ENCODE measurements around the gene ANAPC13.

Gene ANAPC13

DNA sequence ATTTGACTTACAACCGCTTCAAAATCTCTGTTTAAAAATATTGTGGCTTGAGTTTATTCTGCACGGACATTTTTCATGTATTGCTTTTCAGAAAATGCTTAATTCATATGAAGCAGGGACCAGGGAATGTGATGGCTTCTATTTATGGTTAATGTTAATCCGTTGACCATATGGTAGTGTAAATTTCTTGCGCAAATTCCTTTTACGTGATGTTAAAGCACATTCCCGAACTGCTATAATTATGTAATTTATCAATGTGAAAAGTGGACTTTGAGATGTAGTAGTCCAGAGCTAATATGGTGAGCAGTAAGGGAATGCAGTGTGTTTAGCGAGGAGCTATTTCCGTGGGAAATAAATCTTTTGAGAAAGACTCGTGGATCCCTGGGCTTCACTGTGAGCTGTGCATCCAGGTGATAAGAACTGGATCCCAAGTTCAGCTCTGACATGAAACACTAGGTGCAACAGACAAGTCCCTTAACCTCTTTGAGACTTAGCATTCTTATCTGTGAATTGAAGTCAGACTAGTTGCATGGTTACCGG is 27.3 kb downstream of the ANAPC13 start:
- H3K27ac ChIP-seq (ENCODE audit: low read length, poor library complexity, severe bottlenecking): no peak overlapping the region
- H3K79me1 ChIP-seq (replicated peaks; ENCODE audit: low read length, poor library complexity, severe bottlenecking): no peaks in the 10 kb centered on the region
- WGBS: 96% methylated on average over 10 of the region's 10 CpGs
- H3K14ac ChIP-seq (ENCODE audit: low read length in 2 of 2): no peak overlapping the region
- no peak overlapping the region for H2BK120ac ChIP-seq (ENCODE audit: low read depth, low read length)
- no peak overlapping the region for H3K4me3 ChIP-seq (ENCODE audit: insufficient read depth in 1 of 2, low read depth in 1 of 2, low read length in 2 of 2)
- H3K9ac ChIP-seq (ENCODE audit: low read length): no peak overlapping the region
- no peak for DNase-seq
- no peaks in the 10 kb centered on the region for H3K36me3 ChIP-seq (ENCODE audit: control insufficient read depth in 1 of 2, insufficient read depth in 2 of 2, low read depth in 1 of 2, low read length in 2 of 2)
- no peak overlapping the region for H2BK15ac ChIP-seq (ENCODE audit: low read depth, poor library complexity, severe bottlenecking)
- no peak overlapping the region for H3K18ac ChIP-seq (ENCODE audit: low read depth in 1 of 2, low read length in 2 of 2)
- H3K9me3 ChIP-seq (ENCODE audit: control insufficient read depth, low read length): no peaks in the 10 kb centered on the region
- no peak overlapping the region for H2BK5ac ChIP-seq (ENCODE audit: low read depth, low read length, poor library complexity, severe bottlenecking)
- H4K8ac ChIP-seq (ENCODE audit: low read length): no peak overlapping the region
- no peak overlapping the region for H2BK12ac ChIP-seq (ENCODE audit: low read length in 2 of 2)
- H3K23ac ChIP-seq (ENCODE audit: low read length in 2 of 2): no peak overlapping the region
- no peak overlapping the region for H3K4me2 ChIP-seq (ENCODE audit: low read length, poor library complexity, severe bottlenecking)
- no peak overlapping the region for H3K4ac ChIP-seq (ENCODE audit: low read depth in 1 of 2, low read length in 2 of 2)
- H3K4me1 ChIP-seq (ENCODE audit: control insufficient read depth, insufficient read depth, low read depth, low read length): peaks cover 4% of the 10 kb centered on the region
- no peak overlapping the region for H2AK5ac ChIP-seq (ENCODE audit: low read length, severe bottlenecking)
- peaks cover 0 to 3% of the 10 kb centered on the region in 2 experiments for H3K27me3 ChIP-seq (ENCODE audit: control insufficient read depth in 1 of 2, insufficient read depth in 1 of 2, low read length in 2 of 2)
- no peak overlapping the region for H4K91ac ChIP-seq (ENCODE audit: low read length)
- no peak overlapping the region for H2AFZ ChIP-seq (ENCODE audit: low read depth, low read length)

DNA sequence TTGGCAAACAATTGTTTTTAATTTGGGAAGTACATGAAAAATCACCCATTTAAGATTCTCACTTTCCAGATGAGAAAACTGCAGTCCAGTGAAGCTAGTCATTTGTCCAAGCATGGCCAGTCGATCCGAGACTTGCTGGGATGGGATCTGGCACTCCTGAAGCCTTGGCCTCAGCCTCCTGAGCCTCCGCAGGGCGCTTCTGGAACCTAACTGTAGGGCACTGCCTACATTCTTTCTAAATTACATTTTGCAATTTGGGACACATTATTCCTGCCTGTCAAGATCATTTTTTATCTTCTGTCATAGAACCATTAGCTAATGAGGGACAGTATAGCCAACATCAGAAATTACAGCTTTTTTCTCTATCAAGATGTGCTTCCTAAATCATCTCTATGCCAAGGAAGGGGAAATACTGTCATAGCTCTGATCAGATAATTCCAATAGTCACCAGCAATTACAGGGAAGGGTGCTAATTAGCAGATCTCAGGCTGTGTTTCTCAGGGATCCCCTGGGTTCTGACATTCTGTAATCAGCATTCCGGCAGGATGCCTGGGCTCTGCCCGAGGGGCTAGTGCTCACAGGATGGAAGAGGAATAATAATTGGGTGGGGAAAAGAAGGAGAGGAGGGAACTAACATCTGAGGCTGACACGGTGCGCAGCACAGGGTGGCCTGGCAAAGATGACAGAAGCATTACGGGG is 28.3 kb downstream of the ANAPC13 start:
- Histone ChIP-seq H3K36me3 (ENCODE audit: control insufficient read depth in 1 of 2, insufficient read depth in 2 of 2, low read depth in 1 of 2, low read length in 2 of 2) (no peaks in the 10 kb centered on the region), H3K14ac (ENCODE audit: low read length in 2 of 2) (no peak overlapping the region), H4K8ac (ENCODE audit: low read length) (no peak overlapping the region), H2BK5ac (ENCODE audit: low read depth, low read length, poor library complexity, severe bottlenecking) (no peak overlapping the region), H3K18ac (ENCODE audit: low read depth in 1 of 2, low read length in 2 of 2) (no peak overlapping the region), H2AK5ac (ENCODE audit: low read length, severe bottlenecking) (no peak overlapping the region), H2BK12ac (ENCODE audit: low read length in 2 of 2) (no peak overlapping the region), H3K79me1 (replicated peaks; ENCODE audit: low read length, poor library complexity, severe bottlenecking) (no peaks in the 10 kb centered on the region), H3K9me3 (ENCODE audit: control insufficient read depth, low read length) (no peaks in the 10 kb centered on the region), H3K4ac (ENCODE audit: low read depth in 1 of 2, low read length in 2 of 2) (no peak overlapping the region), H3K4me3 (ENCODE audit: insufficient read depth in 1 of 2, low read depth in 1 of 2, low read length in 2 of 2) (no peak overlapping the region), H2AFZ (ENCODE audit: low read depth, low read length) (no peak overlapping the region), H3K23ac (ENCODE audit: low read length in 2 of 2) (no peak overlapping the region), H3K4me1 (ENCODE audit: control insufficient read depth, insufficient read depth, low read depth, low read length) (no peaks in the 10 kb centered on the region), H2BK15ac (ENCODE audit: low read depth, poor library complexity, severe bottlenecking) (no peak overlapping the region), H3K27me3 (ENCODE audit: control insufficient read depth in 1 of 2, insufficient read depth in 1 of 2, low read length in 2 of 2) (peaks cover 0 to 3% of the 10 kb centered on the region in 2 experiments), H4K91ac (ENCODE audit: low read length) (no peak overlapping the region), H3K9ac (ENCODE audit: low read length) (peak overlapping the region; percentile 12), H2BK120ac (ENCODE audit: low read depth, low read length) (no peak overlapping the region), H3K4me2 (ENCODE audit: low read length, poor library complexity, severe bottlenecking) (no peak overlapping the region), H3K27ac (ENCODE audit: low read length, poor library complexity, severe bottlenecking) (no peak overlapping the region)
- DNase-seq: no peak
- WGBS: 90% methylated on average over 9 of the region's 9 CpGs

DNA sequence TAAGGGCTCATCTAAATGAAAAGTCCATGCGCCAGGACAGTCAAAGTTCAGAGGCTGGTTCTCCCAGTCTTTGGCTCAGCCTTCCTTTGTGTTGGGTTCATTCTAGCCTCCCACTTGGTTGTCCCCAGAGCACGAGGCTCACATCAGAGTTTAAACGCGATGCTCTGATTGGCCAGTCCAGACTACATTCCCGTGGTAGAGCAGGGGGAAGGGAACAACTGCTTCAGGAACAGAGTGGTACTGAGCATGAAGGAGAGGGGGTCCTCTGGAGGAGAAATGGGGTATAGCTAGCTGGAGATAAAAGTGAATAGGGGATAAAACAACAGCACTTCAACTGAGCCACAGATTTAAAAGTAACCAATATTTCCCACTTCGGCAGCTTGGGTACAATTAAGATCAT is 32.2 kb downstream of the ANAPC13 start:
- H3K4me2 ChIP-seq (ENCODE audit: low read length, poor library complexity, severe bottlenecking): no peak overlapping the region
- WGBS: 47% methylated on average over 6 of the region's 6 CpGs
- no peak overlapping the region for H4K8ac ChIP-seq (ENCODE audit: low read length)
- no peak overlapping the region for H2BK12ac ChIP-seq (ENCODE audit: low read length in 2 of 2)
- H3K79me1 ChIP-seq (replicated peaks; ENCODE audit: low read length, poor library complexity, severe bottlenecking): no peaks in the 10 kb centered on the region
- no peak overlapping the region for H3K9ac ChIP-seq (ENCODE audit: low read length)
- no peak overlapping the region for H2BK120ac ChIP-seq (ENCODE audit: low read depth, low read length)
- H2AFZ ChIP-seq (ENCODE audit: low read depth, low read length): no peak overlapping the region
- H2AK5ac ChIP-seq (ENCODE audit: low read length, severe bottlenecking): no peak overlapping the region
- no peak overlapping the region for H3K14ac ChIP-seq (ENCODE audit: low read length in 2 of 2)
- H3K27ac ChIP-seq (ENCODE audit: low read length, poor library complexity, severe bottlenecking): no peak overlapping the region
- no peak overlapping the region for H3K4me3 ChIP-seq (ENCODE audit: insufficient read depth in 1 of 2, low read depth in 1 of 2, low read length in 2 of 2)
- no peak overlapping the region for H3K23ac ChIP-seq (ENCODE audit: low read length in 2 of 2)
- H3K4me1 ChIP-seq (ENCODE audit: control insufficient read depth, insufficient read depth, low read depth, low read length): no peaks in the 10 kb centered on the region
- no peak overlapping the region for H3K18ac ChIP-seq (ENCODE audit: low read depth in 1 of 2, low read length in 2 of 2)
- no peaks in the 10 kb centered on the region for H3K36me3 ChIP-seq (ENCODE audit: control insufficient read depth in 1 of 2, insufficient read depth in 2 of 2, low read depth in 1 of 2, low read length in 2 of 2)
- no peaks in the 10 kb centered on the region for H3K9me3 ChIP-seq (ENCODE audit: control insufficient read depth, low read length)
- H3K27me3 ChIP-seq (ENCODE audit: control insufficient read depth in 1 of 2, insufficient read depth in 1 of 2, low read length in 2 of 2): peaks cover 0 to 3% of the 10 kb centered on the region in 2 experiments
- DNase-seq: no peak
- no peak overlapping the region for H2BK5ac ChIP-seq (ENCODE audit: low read depth, low read length, poor library complexity, severe bottlenecking)
- no peak overlapping the region for H4K91ac ChIP-seq (ENCODE audit: low read length)
- no peak overlapping the region for H3K4ac ChIP-seq (ENCODE audit: low read depth in 1 of 2, low read length in 2 of 2)
- no peak overlapping the region for H2BK15ac ChIP-seq (ENCODE audit: low read depth, poor library complexity, severe bottlenecking)

DNA sequence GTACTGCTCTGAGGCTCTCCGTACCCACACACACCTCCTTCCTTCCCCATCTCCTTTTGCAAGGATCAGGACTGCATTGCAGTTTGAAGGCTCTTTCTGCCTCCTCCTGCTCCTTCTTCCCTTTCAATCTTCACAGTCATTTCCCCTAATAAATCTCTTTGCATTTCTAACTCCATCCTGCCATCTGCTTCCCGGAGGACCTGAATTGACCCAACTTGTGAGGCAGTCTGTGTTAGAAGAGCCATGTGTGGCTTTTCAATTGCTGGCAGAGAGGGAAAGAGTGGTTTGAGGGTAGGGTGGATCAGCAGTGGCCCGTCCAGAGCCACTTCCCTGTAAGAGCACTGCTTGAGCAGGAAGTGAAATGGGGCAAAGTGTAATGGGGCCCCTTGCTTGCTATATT is 35.8 kb downstream of the ANAPC13 start:
- Histone ChIP-seq H3K4ac (ENCODE audit: low read depth in 1 of 2, low read length in 2 of 2) (no peak overlapping the region), H3K4me2 (ENCODE audit: low read length, poor library complexity, severe bottlenecking) (no peak overlapping the region), H2BK5ac (ENCODE audit: low read depth, low read length, poor library complexity, severe bottlenecking) (no peak overlapping the region), H2AK5ac (ENCODE audit: low read length, severe bottlenecking) (no peak overlapping the region), H2BK12ac (ENCODE audit: low read length in 2 of 2) (no peak overlapping the region), H3K27me3 (ENCODE audit: control insufficient read depth in 1 of 2, insufficient read depth in 1 of 2, low read length in 2 of 2) (peaks cover 0 to 3% of the 10 kb centered on the region in 2 experiments), H3K79me1 (replicated peaks; ENCODE audit: low read length, poor library complexity, severe bottlenecking) (no peaks in the 10 kb centered on the region), H3K9me3 (ENCODE audit: control insufficient read depth, low read length) (no peaks in the 10 kb centered on the region), H2BK120ac (ENCODE audit: low read depth, low read length) (no peak overlapping the region), H2BK15ac (ENCODE audit: low read depth, poor library complexity, severe bottlenecking) (no peak overlapping the region), H3K4me1 (ENCODE audit: control insufficient read depth, insufficient read depth, low read depth, low read length) (peaks cover 6% of the 10 kb centered on the region), H3K23ac (ENCODE audit: low read length in 2 of 2) (no peak overlapping the region), H3K27ac (ENCODE audit: low read length, poor library complexity, severe bottlenecking) (no peak overlapping the region), H3K36me3 (ENCODE audit: control insufficient read depth in 1 of 2, insufficient read depth in 2 of 2, low read depth in 1 of 2, low read length in 2 of 2) (no peaks in the 10 kb centered on the region), H4K91ac (ENCODE audit: low read length) (no peak overlapping the region), H3K18ac (ENCODE audit: low read depth in 1 of 2, low read length in 2 of 2) (peak overlapping the region in 1 of 2 experiments; percentile 72), H2AFZ (ENCODE audit: low read depth, low read length) (no peak overlapping the region), H4K8ac (ENCODE audit: low read length) (no peak overlapping the region), H3K9ac (ENCODE audit: low read length) (no peak overlapping the region), H3K4me3 (ENCODE audit: insufficient read depth in 1 of 2, low read depth in 1 of 2, low read length in 2 of 2) (no peak overlapping the region), H3K14ac (ENCODE audit: low read length in 2 of 2) (no peak overlapping the region)
- DNase-seq: no peak
- 69% methylated on average over 2 of the region's 3 CpGs for WGBS
